Measurements from ENCODE around the gene HOXB9. TPM values are rescaled to one million over a fixed set of nuclear protein-coding genes. Genes with fewer than 3 reads are reported as not detected.

HOXB9 gene
- total and polyA plus RNA-seq, 2 experiments from 2014 or later: not detected

DNA sequence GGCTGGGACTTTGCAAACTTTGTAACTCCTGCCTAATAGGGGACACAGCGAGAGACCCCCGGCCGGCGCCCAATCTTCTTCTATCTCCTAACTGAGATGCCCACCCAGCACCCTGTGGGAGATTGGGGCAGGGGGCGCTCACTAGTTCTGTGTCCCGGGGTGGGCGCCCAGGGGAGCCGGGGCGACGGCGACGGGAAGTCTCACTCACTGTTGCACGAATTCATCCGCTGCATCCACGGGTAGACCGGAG is 28.7 kb downstream of the HOXB9 start:
- Histone ChIP-seq H3K27me3 (ENCODE audit: insufficient read depth) (peaks cover 100% of the 10 kb centered on the region), H3F3A (replicated peaks; ENCODE audit: low read depth) (peaks cover 58% of the 10 kb centered on the region), H3K9me2 (ENCODE audit: insufficient read depth) (no peaks in the 10 kb centered on the region), H3K36me3 (ENCODE audit: insufficient read depth) (no peaks in the 10 kb centered on the region), H3K79me2 (replicated peaks; ENCODE audit: insufficient read depth) (no peaks in the 10 kb centered on the region), H4K20me1 (replicated peaks; ENCODE audit: insufficient read depth) (peaks cover 52% of the 10 kb centered on the region), H3K4me2 (peak overlapping the region; percentile 60; the same call in 1 of the 2 replicates), H3K27ac (ENCODE audit: low read depth) (no peak overlapping the region), H3K4me3 (peak overlapping the region; percentile 38), H2AFZ (no peak overlapping the region), H3K4me1 (ENCODE audit: insufficient read depth) (peaks cover 54% of the 10 kb centered on the region)
- Mint-ChIP-seq H3K4me1 (peaks cover 35% of the 10 kb centered on the region), H3K9me3 (no peaks in the 10 kb centered on the region; the same call in 2 of the 3 replicates), H3K27me3 (ENCODE audit: insufficient read depth, low read depth, poor library complexity) (peaks cover 100% of the 10 kb centered on the region), H3K27ac (no peak overlapping the region), H3K36me3 (ENCODE audit: low read depth) (peaks cover 3% of the 10 kb centered on the region; the same call in 1 of the 3 replicates), H3K4me3 (peak overlapping the region; percentile 24; the same call in 1 of the 3 replicates)
- ATAC-seq (no peak), DNase-seq (ENCODE audit: low spot score) (no peak)
- TF ChIP-seq ZNF331 (CRISPR knock-in tag; IDR thresholded peaks at IDR 0.05; ENCODE audit: low read depth) (no peak), STAT1 (IDR thresholded peaks at IDR 0.05; ENCODE audit: unreplicated experiment) (no peak)
- TF ChIP-seq, protein P1, sequence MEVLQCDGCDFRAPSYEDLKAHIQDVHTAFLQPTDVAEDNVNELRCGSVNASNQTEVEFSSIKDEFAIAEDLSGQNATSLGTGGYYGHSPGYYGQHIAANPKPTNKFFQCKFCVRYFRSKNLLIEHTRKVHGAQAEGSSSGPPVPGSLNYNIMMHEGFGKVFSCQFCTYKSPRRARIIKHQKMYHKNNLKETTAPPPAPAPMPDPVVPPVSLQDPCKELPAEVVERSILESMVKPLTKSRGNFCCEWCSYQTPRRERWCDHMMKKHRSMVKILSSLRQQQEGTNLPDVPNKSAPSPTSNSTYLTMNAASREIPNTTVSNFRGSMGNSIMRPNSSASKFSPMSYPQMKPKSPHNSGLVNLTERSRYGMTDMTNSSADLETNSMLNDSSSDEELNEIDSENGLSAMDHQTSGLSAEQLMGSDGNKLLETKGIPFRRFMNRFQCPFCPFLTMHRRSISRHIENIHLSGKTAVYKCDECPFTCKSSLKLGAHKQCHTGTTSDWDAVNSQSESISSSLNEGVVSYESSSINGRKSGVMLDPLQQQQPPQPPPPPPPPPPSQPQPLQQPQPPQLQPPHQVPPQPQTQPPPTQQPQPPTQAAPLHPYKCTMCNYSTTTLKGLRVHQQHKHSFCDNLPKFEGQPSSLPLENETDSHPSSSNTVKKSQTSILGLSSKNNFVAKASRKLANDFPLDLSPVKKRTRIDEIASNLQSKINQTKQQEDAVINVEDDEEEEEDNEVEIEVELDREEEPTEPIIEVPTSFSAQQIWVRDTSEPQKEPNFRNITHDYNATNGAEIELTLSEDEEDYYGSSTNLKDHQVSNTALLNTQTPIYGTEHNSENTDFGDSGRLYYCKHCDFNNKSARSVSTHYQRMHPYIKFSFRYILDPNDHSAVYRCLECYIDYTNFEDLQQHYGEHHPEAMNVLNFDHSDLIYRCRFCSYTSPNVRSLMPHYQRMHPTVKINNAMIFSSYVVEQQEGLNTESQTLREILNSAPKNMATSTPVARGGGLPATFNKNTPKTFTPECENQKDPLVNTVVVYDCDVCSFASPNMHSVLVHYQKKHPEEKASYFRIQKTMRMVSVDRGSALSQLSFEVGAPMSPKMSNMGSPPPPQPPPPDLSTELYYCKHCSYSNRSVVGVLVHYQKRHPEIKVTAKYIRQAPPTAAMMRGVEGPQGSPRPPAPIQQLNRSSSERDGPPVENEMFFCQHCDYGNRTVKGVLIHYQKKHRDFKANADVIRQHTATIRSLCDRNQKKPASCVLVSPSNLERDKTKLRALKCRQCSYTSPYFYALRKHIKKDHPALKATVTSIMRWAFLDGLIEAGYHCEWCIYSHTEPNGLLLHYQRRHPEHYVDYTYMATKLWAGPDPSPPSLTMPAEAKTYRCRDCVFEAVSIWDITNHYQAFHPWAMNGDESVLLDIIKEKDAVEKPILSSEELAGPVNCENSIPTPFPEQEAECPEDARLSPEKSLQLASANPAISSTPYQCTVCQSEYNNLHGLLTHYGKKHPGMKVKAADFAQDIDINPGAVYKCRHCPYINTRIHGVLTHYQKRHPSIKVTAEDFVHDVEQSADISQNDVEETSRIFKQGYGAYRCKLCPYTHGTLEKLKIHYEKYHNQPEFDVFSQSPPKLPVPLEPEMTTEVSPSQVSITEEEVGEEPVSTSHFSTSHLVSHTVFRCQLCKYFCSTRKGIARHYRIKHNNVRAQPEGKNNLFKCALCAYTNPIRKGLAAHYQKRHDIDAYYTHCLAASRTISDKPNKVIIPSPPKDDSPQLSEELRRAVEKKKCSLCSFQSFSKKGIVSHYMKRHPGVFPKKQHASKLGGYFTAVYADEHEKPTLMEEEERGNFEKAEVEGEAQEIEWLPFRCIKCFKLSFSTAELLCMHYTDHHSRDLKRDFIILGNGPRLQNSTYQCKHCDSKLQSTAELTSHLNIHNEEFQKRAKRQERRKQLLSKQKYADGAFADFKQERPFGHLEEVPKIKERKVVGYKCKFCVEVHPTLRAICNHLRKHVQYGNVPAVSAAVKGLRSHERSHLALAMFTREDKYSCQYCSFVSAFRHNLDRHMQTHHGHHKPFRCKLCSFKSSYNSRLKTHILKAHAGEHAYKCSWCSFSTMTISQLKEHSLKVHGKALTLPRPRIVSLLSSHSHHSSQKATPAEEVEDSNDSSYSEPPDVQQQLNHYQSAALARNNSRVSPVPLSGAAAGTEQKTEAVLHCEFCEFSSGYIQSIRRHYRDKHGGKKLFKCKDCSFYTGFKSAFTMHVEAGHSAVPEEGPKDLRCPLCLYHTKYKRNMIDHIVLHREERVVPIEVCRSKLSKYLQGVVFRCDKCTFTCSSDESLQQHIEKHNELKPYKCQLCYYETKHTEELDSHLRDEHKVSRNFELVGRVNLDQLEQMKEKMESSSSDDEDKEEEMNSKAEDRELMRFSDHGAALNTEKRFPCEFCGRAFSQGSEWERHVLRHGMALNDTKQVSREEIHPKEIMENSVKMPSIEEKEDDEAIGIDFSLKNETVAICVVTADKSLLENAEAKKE (CRISPR knock-in tag; IDR thresholded peaks at IDR 0.05): no peak
- TF ChIP-seq, protein P2, sequence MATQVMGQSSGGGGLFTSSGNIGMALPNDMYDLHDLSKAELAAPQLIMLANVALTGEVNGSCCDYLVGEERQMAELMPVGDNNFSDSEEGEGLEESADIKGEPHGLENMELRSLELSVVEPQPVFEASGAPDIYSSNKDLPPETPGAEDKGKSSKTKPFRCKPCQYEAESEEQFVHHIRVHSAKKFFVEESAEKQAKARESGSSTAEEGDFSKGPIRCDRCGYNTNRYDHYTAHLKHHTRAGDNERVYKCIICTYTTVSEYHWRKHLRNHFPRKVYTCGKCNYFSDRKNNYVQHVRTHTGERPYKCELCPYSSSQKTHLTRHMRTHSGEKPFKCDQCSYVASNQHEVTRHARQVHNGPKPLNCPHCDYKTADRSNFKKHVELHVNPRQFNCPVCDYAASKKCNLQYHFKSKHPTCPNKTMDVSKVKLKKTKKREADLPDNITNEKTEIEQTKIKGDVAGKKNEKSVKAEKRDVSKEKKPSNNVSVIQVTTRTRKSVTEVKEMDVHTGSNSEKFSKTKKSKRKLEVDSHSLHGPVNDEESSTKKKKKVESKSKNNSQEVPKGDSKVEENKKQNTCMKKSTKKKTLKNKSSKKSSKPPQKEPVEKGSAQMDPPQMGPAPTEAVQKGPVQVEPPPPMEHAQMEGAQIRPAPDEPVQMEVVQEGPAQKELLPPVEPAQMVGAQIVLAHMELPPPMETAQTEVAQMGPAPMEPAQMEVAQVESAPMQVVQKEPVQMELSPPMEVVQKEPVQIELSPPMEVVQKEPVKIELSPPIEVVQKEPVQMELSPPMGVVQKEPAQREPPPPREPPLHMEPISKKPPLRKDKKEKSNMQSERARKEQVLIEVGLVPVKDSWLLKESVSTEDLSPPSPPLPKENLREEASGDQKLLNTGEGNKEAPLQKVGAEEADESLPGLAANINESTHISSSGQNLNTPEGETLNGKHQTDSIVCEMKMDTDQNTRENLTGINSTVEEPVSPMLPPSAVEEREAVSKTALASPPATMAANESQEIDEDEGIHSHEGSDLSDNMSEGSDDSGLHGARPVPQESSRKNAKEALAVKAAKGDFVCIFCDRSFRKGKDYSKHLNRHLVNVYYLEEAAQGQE (IDR thresholded peaks at IDR 0.05; ENCODE audit: unreplicated experiment): no peak
